Kidney glomerular epithelial cell (primary cell): ENCODE measurements around the gene ANKRD39.
"Not testable (repeated sequence)": the region's sequence is repeated elsewhere in the genome, so short reads cannot be mapped to it uniquely, and the experiment has no call there.

ENCODE experiments used
- DNase-seq: peaks from one replicate; lab custom pipeline; 2025; lab: John Stamatoyannopoulos, UW

The ANKRD39 gene

GRCh38 chr2:96870626-96871255, 12.9 kb upstream of the ANKRD39 start:
- no peak for DNase-seq

- no peak for DNase-seq
Measured at GRCh38 chr2:96869822-96870625, 12.2 kb upstream of the ANKRD39 start, which contains the start of gene SEMA4C. Gene SEMA4C, minus strand, starts transcription at chr2:96870080. Its CDS starts 2,194 bp downstream, at chr2:96867886.

GRCh38 chr2:96869281-96869821, 11.5 kb upstream of the ANKRD39 start:
- no peak for DNase-seq

GRCh38 chr2:96868555-96869280, 10.9 kb upstream of the ANKRD39 start:
- peak; percentile 62 for DNase-seq

- DNase-seq, result peak; percentile 14
Measured at GRCh38 chr2:96867756-96868554, 10.1 kb upstream of the ANKRD39 start.

- DNase-seq, result no peak
Measured at GRCh38 chr2:96866986-96867755, 9.4 kb upstream of the ANKRD39 start.

- no peak for DNase-seq
Measured at GRCh38 chr2:96866586-96866985, 8.8 kb upstream of the ANKRD39 start.

- no peak for DNase-seq
Measured at GRCh38 chr2:96866149-96866548, 8.3 kb upstream of the ANKRD39 start.

GRCh38 chr2:96865654-96866053, 7.8 kb upstream of the ANKRD39 start:
- DNase-seq, result no peak

- no peak for DNase-seq
Measured at GRCh38 chr2:96864343-96865091, 6.7 kb upstream of the ANKRD39 start.

GRCh38 chr2:96863575-96864342, 5.9 kb upstream of the ANKRD39 start:
- no peak for DNase-seq

GRCh38 chr2:96863056-96863455, 5.2 kb upstream of the ANKRD39 start:
- not testable (repeated sequence) for DNase-seq

GRCh38 chr2:96861074-96861473, 3.3 kb upstream of the ANKRD39 start:
- no peak for DNase-seq

- no peak for DNase-seq
Measured at GRCh38 chr2:96860065-96861029, 2.5 kb upstream of the ANKRD39 start.

GRCh38 chr2:96859681-96860064, 1.9 kb upstream of the ANKRD39 start:
- DNase-seq, result no peak

- no peak for DNase-seq
Measured at GRCh38 chr2:96859099-96859649, 1.4 kb upstream of the ANKRD39 start.

GRCh38 chr2:96856776-96857666, 795 bp downstream of the ANKRD39 start:
- no peak for DNase-seq
